ENCODE data around the gene DPM2. TPM values are rescaled to one million over a fixed set of nuclear protein-coding genes. Genes with fewer than 3 reads are reported as not detected.

Gene DPM2
- polyA plus RNA-seq, 3 donors from 2014 or later = 48.0 to 79.7 (median 59.8) TPM

DNA sequence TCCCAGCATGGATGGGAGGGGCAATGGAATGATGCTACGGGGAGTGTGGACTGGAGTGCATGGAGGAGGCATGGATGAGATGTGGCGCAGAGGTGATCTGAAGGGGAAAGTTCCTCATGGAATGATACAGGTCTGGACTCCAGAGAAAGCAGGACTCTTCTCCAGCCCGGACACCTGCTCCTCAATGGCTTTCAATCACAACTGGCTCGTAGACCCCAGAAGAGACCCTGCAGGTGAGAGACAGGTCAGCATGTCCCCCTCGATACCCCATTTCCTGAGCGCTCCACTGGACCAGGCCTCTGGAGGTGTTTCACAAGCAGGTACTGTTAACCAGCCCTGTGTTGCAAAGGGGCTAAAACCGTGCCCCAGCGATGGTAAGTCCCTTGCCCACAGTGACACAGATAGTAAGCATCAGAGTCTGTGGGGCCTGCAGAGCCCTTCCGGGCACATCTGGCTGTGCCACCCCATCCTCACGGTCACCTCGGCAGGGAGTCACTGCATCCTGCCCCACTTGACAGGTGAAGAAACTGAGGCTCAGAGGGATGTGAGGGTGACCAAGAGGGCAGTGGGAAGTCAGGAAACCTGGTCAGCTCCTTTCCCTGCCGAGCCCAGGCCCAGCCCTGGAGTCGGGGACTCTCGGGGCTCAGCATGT lies 5.5 kb upstream of the DPM2 start:
- no peak for DNase-seq

GRCh38 chr9:127942216-127943010 lies 4.8 kb upstream of the DPM2 start:
- peak; percentile 45 to 59 (median 56) for DNase-seq
- Mint-ChIP-seq H3K36me3 (peaks cover 0 to 14% (median 3%) of the 10 kb centered on the region in 3 donors), H3K27me3 (ENCODE audit: low read depth in 3 of 3) (peaks cover 5 to 8% (median 7%) of the 10 kb centered on the region in 3 donors), H3K9me3 (no peaks in the 10 kb centered on the region), H3K27ac (peak overlapping the region in 2 of 6 donors; percentile 31 to 86), H3K4me3 (no peak overlapping the region), H3K4me1 (peaks cover 13% of the 10 kb centered on the region in 2 donors)

More for the DNA sequence above, 5.5 kb upstream of the DPM2 start:
- peaks cover 6 to 8% of the 10 kb centered on the region in 2 donors for H3K4me1 Mint-ChIP-seq
- H3K27me3 Mint-ChIP-seq (ENCODE audit: low read depth in 3 of 3) = peaks cover 0 to 3% (median 2%) of the 10 kb centered on the region in 3 donors
- peak overlapping the region in 2 of 6 donors; percentile 31 to 86 for H3K27ac Mint-ChIP-seq
- H3K36me3 Mint-ChIP-seq = peaks cover 0 to 14% (median 3%) of the 10 kb centered on the region in 3 donors
- no peaks in the 10 kb centered on the region for H3K9me3 Mint-ChIP-seq
- H3K4me3 Mint-ChIP-seq = no peak overlapping the region

DNA sequence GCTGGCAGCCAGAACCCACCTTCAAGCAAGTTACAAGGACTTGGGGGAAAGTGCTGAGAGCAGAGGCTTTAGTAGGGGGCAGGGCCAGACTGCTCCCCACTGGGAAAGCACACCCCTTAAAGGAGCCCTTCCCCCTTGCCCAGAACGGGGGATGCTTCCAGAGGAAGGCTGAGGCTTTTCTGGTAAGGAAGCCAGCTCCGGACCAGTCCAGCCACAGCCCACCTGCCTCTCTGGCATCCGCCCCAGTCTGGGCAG lies 4.2 kb upstream of the DPM2 start:
- DNase-seq = no peak
- peaks cover 0 to 14% (median 3%) of the 10 kb centered on the region in 3 donors for H3K36me3 Mint-ChIP-seq
- H3K4me1 Mint-ChIP-seq = peaks cover 18 to 19% of the 10 kb centered on the region in 2 donors
- H3K27me3 Mint-ChIP-seq (ENCODE audit: low read depth in 3 of 3) = peaks cover 5 to 13% (median 7%) of the 10 kb centered on the region in 3 donors
- H3K4me3 Mint-ChIP-seq = no peak overlapping the region
- H3K9me3 Mint-ChIP-seq = no peaks in the 10 kb centered on the region
- no peak overlapping the region for H3K27ac Mint-ChIP-seq

DNA sequence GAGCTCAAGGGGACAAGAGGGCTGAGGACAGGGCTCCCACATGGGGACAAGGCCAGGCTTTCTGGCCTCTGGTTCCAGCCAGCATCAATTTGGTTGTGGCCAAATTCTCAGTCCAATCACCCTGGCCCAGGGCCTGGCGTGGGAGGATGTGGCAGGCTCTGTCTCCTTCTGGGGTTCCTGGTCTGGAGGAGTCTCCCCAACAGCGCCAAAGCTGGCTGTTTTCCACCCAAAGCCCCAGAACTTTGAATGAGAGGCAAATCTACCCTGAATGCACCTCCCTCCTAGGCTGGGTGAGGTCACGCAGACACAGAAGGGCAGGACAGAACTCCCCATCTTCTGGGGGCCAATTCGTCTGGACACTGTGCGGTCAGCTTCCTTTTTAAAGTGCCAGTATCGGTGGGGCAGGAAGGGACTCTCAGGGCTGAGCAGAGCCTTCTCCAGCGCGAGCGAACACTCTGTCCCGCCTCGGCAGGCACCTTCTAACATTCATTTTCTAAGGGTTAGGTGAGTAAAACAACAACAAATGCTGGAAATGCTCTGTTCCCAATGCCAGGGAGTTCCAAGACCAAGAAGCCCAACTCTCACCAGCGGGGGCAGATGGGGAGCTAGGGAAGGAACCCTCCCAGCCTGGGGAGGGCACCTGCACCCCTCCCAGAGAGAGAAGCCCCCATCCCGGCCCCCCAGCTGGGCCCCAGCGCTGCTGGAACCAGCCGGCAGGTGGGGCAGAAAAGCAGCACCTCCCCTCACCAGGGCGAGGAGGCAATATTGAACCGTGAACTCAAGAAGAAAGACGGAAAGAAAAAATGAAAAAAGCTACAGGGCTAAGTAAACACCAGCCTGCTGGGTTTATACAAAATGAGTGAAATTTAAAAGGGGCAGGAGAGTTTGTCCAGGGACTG lies 3.7 kb upstream of the DPM2 start:
- Mint-ChIP-seq H3K27me3 (ENCODE audit: low read depth in 3 of 3) (peaks cover 5 to 13% (median 7%) of the 10 kb centered on the region in 3 donors), H3K9me3 (no peaks in the 10 kb centered on the region), H3K27ac (no peak overlapping the region), H3K4me3 (no peak overlapping the region), H3K36me3 (peaks cover 0 to 14% (median 3%) of the 10 kb centered on the region in 3 donors), H3K4me1 (peaks cover 24% of the 10 kb centered on the region in 2 donors)
- no peak for DNase-seq

DNA sequence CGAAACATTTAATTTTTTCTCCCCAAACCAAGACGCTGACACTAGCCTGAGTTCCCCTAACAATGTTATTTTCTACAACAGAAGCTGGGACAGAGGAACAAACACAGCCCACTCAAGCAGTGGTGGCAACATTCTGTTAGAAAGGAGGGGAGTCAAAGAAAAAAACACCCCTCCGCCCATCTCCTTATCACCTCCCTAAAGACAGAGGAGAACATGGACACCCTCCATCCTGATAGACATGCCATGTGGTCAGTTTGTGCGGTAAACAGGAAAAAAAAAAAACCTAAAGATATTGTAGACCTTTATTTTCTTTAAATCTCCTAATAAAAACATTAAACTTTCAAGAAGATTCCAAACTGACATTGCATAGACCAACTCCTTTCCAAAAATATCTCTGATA lies 2.9 kb upstream of the DPM2 start:
- Mint-ChIP-seq H3K27ac (no peak overlapping the region), H3K4me3 (peak overlapping the region in 1 of 5 donors; percentile 29), H3K9me3 (no peaks in the 10 kb centered on the region), H3K36me3 (peaks cover 3 to 19% (median 4%) of the 10 kb centered on the region in 3 donors), H3K4me1 (peaks cover 31 to 32% of the 10 kb centered on the region in 2 donors), H3K27me3 (ENCODE audit: low read depth in 3 of 3) (peaks cover 5 to 13% (median 7%) of the 10 kb centered on the region in 3 donors)
- no peak for DNase-seq

- H3K27ac Mint-ChIP-seq = peak overlapping the region in 1 of 6 donors; percentile 89
- DNase-seq = no peak
- peak overlapping the region in 4 of 5 donors; percentile 21 to 51 (median 44) for H3K4me3 Mint-ChIP-seq
- peaks cover 5 to 13% (median 7%) of the 10 kb centered on the region in 3 donors for H3K27me3 Mint-ChIP-seq (ENCODE audit: low read depth in 3 of 3)
- peaks cover 34 to 36% of the 10 kb centered on the region in 2 donors for H3K4me1 Mint-ChIP-seq
- H3K36me3 Mint-ChIP-seq = peaks cover 3 to 14% (median 4%) of the 10 kb centered on the region in 3 donors
- H3K9me3 Mint-ChIP-seq = no peaks in the 10 kb centered on the region
These were observed 640 bp upstream of the DPM2 start for GRCh38 chr9:127938298-127938690.

DNA sequence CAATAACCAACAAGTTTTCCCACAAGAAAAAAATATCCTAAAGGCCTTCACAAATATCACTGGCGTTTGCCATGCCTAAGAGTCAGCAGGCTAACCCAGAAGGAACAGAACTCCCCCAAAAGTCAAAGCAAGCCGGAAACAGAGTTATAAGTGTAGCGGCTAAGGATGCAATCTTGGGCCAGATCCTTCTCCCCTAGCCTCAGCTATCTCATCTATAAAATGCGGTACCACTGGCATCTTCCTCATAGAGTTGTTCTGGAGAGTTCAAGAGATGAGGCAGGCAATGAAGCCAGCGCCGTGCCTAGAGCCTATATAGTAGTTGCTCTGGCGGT lies 632 bp downstream of the DPM2 start:
- peaks cover 3 to 16% (median 4%) of the 10 kb centered on the region in 3 donors for H3K36me3 Mint-ChIP-seq
- peaks cover 30 to 37% of the 10 kb centered on the region in 2 donors for H3K4me1 Mint-ChIP-seq
- H3K27me3 Mint-ChIP-seq (ENCODE audit: low read depth in 3 of 3) = peaks cover 7 to 12% (median 7%) of the 10 kb centered on the region in 3 donors
- H3K27ac Mint-ChIP-seq = peak overlapping the region; percentile 89 to 99 (median 94)
- DNase-seq = no peak
- peak overlapping the region; percentile 86 to 99 (median 95) for H3K4me3 Mint-ChIP-seq
- no peaks in the 10 kb centered on the region for H3K9me3 Mint-ChIP-seq

DNA sequence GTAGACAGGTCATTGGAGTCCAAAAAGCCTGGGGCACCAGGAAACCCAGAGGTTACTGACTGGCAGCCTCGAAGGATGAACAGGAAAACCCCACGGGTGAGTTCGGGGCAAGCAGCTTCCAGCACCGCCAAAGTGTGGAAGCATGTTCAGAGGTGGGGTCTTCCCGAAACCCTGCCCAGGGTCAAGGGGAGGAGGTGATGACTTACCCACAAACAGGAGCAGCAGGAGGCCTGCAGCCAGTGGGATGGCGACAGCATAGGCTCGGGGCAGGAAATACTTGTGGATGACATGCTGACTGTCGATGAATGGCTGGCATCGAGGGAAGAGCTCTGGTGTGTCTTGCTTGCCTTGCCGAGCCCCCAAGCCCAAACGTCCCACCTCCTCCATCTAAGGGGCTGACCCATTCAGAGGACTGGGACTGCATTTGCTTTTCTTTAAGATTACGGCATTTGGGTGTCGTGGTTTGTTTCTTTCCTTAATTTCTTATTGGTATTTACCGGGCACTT lies 1.3 kb downstream of the DPM2 start:
- Mint-ChIP-seq H3K27me3 (ENCODE audit: low read depth in 3 of 3) (peaks cover 7 to 12% (median 7%) of the 10 kb centered on the region in 3 donors), H3K27ac (peak overlapping the region in 4 of 6 donors; percentile 24 to 98 (median 90)), H3K4me3 (peak overlapping the region; percentile 86 to 99 (median 95)), H3K9me3 (no peaks in the 10 kb centered on the region), H3K4me1 (peaks cover 33 to 38% of the 10 kb centered on the region in 2 donors), H3K36me3 (peaks cover 3 to 16% (median 4%) of the 10 kb centered on the region in 3 donors)
- no peak for DNase-seq

DNA sequence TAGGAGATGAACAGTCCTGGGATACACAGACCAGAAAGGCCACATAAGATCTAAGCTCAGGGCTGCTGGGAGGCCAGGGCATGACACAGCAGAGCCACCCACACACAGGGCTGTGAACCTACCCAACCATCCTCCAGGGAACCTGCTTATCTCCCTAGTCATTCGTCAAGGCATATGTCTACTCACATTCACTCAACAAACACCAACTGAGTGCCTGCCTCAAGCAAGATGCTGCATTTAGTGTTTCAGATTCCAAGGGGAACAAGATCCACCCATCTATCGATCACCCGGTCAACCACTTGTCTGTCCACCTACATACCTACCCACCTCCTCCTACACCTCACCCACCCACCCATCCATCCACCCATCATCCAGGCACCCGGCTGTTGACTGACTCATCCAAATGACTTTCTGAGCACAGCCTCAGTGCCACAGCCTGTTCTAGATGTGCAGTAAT lies 1.9 kb downstream of the DPM2 start:
- Mint-ChIP-seq H3K36me3 (peaks cover 3 to 15% (median 4%) of the 10 kb centered on the region in 3 donors), H3K27ac (peak overlapping the region in 5 of 6 donors; percentile 24 to 93 (median 49)), H3K27me3 (ENCODE audit: low read depth in 3 of 3) (peaks cover 6 to 10% (median 7%) of the 10 kb centered on the region in 3 donors), H3K4me1 (peaks cover 39 to 45% of the 10 kb centered on the region in 2 donors), H3K9me3 (no peaks in the 10 kb centered on the region), H3K4me3 (peak overlapping the region; percentile 58 to 99 (median 70))
- DNase-seq = no peak

- H3K4me3 Mint-ChIP-seq = peak overlapping the region in 3 of 5 donors; percentile 27 to 72 (median 33)
- H3K27ac Mint-ChIP-seq = peak overlapping the region in 1 of 6 donors; percentile 78
- peaks cover 5 to 10% (median 7%) of the 10 kb centered on the region in 3 donors for H3K27me3 Mint-ChIP-seq (ENCODE audit: low read depth in 3 of 3)
- H3K36me3 Mint-ChIP-seq = peaks cover 3 to 9% (median 4%) of the 10 kb centered on the region in 3 donors
- DNase-seq = no peak
- H3K4me1 Mint-ChIP-seq = peaks cover 43 to 46% of the 10 kb centered on the region in 2 donors
- H3K9me3 Mint-ChIP-seq = no peaks in the 10 kb centered on the region
These were observed 2.7 kb downstream of the DPM2 start for GRCh38 chr9:127934986-127935385.

GRCh38 chr9:127934248-127934647 lies 3.4 kb downstream of the DPM2 start:
- H3K27ac Mint-ChIP-seq = peak overlapping the region in 1 of 6 donors; percentile 20
- peaks cover 46 to 49% of the 10 kb centered on the region in 2 donors for H3K4me1 Mint-ChIP-seq
- peak overlapping the region in 2 of 5 donors; percentile 13 to 45 for H3K4me3 Mint-ChIP-seq
- H3K9me3 Mint-ChIP-seq = no peaks in the 10 kb centered on the region
- no peak for DNase-seq
- peaks cover 5 to 10% (median 7%) of the 10 kb centered on the region in 3 donors for H3K27me3 Mint-ChIP-seq (ENCODE audit: low read depth in 3 of 3)
- H3K36me3 Mint-ChIP-seq = peaks cover 3 to 9% (median 4%) of the 10 kb centered on the region in 3 donors

- Mint-ChIP-seq H3K36me3 (peaks cover 3 to 9% (median 4%) of the 10 kb centered on the region in 3 donors), H3K4me3 (peak overlapping the region; percentile 25 to 77 (median 72)), H3K4me1 (peaks cover 28 to 40% of the 10 kb centered on the region in 2 donors), H3K27me3 (ENCODE audit: low read depth in 3 of 3) (peaks cover 0 to 6% (median 2%) of the 10 kb centered on the region in 3 donors), H3K9me3 (no peaks in the 10 kb centered on the region), H3K27ac (peak overlapping the region in 2 of 6 donors; percentile 39 to 60)
- no peak for DNase-seq
These were observed 6.4 kb downstream of the DPM2 start for GRCh38 chr9:127931092-127931881.
